Activated CD8-positive, alpha-beta memory T cell treated with anti-CD3 and anti-CD28 coated beads, Interleukin-2, amount 10 ng/mL, durations not matched to agents 7 days and 5 days (primary cell): ENCODE results near the gene KDM5B. TPM values are rescaled to one million over a fixed set of nuclear protein-coding genes. Genes with fewer than 3 reads are reported as not detected.

Experiments
- ATAC-seq: fragments of 150-1000 bp; cut with Tn5 transposase; one replicate; pipeline ENCODE4 v1.10.0; 2021; ENCODE audit warnings: moderate library complexity
- CTCF ChIA-PET: fragments of 350-600 bp; sonication (Branson Sonifier 250); formaldehyde crosslinking; loops from one replicate; lab custom pipeline; 2021; ENCODE audit warnings: antibody characterized with exemption; lab: Charles Lee
- DNase-seq: peaks from one replicate; pipeline ENCODE4 v3.0.0-alpha.2; 2020
- H3K27ac Mint-ChIP-seq: one replicate; pipeline ENCODE4 v1.8.0; 2021; ENCODE audit warnings: mild to moderate bottlenecking, mixed read lengths
- H3K27me3 Mint-ChIP-seq: one replicate; pipeline ENCODE4 v1.8.0; 2021; ENCODE audit warnings: mixed read lengths
- H3K36me3 Mint-ChIP-seq: one replicate; pipeline ENCODE4 v1.8.0; 2021; ENCODE audit warnings: mild to moderate bottlenecking, mixed read lengths
- H3K4me1 Mint-ChIP-seq: one replicate; pipeline ENCODE4 v1.8.0; 2021; ENCODE audit warnings: mixed read lengths
- H3K4me3 Mint-ChIP-seq: one replicate; pipeline ENCODE4 v1.8.0; 2021; ENCODE audit warnings: mild to moderate bottlenecking, moderate library complexity, mixed read lengths
- H3K9me3 Mint-ChIP-seq: one replicate; pipeline ENCODE4 v1.8.0; 2022; ENCODE audit warnings: low read depth, mixed read lengths
- total RNA-seq, 2 experiments: library from RNA; stranded (reverse); gene quantifications; one replicate each; pipeline ENCODE4 v1.2.3, GENCODE V29; 2021

KDM5B gene
- total RNA-seq, 2 experiments from 2014 or later = 31.1 to 69.9 TPM

DNA sequence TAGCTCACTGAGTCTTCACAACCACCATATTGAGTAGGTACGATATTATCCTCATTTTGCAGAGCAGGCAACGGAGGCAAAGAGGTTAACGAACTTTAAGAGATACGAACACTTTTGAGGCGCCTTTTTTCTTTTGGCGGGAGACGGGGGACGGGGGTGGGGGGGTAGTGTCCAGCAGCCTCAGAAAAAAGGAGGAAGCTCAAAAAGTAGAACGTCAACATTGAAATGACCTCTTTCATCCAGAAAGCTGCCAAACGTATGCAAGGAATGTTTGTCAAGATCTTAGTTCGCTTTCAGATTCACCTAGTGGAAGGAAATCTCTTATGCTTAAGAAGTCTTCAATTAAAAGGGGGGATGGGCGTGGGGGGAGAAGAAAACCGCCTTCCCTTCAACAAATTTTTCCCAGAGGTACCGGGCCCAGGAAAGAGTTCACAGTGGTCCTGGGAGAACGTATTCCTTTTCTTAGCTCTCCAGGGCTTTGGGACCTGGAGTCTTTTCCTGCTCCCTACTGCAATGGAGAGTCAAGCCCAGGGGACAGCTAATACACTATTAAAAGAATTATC, 1.5 kb upstream of the KDM5B start:
- DNase-seq (no peak), ATAC-seq (no peak)
- no peak overlapping the region for H3K27ac Mint-ChIP-seq
- H3K27me3 Mint-ChIP-seq = peaks cover 29% of the 10 kb centered on the region
- H3K9me3 Mint-ChIP-seq = no peaks in the 10 kb centered on the region
- H3K4me1 Mint-ChIP-seq = peaks cover 47% of the 10 kb centered on the region
- H3K36me3 Mint-ChIP-seq = peaks cover 2% of the 10 kb centered on the region
- H3K4me3 Mint-ChIP-seq = peak overlapping the region; percentile 94
- CTCF ChIA-PET = interaction anchor here (1.2 kb wide), 1 partner anchor 43 kb away, joined by 4 read pairs; no protein-coding TSS in a partner anchor

DNA sequence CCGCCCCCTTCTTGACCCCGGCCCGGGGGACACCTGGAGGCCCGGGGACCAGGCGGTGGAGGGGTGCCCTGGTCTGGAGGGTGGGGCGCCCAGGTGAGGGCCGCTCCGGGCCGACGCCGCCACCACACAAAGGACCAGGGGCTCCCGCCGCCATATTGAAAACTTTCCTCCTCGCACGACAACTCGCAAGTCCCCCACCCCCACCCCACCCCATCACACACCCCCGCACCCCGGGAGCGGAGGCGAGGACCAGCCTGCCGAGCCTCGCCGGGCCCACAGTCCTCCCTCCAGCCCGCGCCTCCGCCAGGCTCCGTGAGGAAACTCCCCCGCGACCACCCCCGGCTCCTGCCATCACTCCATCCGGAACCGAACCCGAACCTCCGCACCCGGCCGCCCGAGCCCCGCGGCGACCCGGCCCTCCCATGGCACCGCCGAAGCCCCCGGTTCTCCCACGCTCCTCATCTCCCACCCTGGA, 733 bp downstream of the KDM5B start:
- Mint-ChIP-seq H3K4me1 (peaks cover 62% of the 10 kb centered on the region), H3K4me3 (peak overlapping the region; percentile 78), H3K27me3 (peaks cover 20% of the 10 kb centered on the region), H3K27ac (peak overlapping the region; percentile 59), H3K36me3 (peaks cover 3% of the 10 kb centered on the region), H3K9me3 (no peaks in the 10 kb centered on the region)
- peak; percentile 21 for ATAC-seq
- CTCF ChIA-PET = interaction anchor here (0.8 to 1.1 kb wide), 5 partner anchors 9 to 35 kb away, joined by 3 read pairs; no protein-coding TSS in a partner anchor
- peak; percentile 62 for DNase-seq

DNA sequence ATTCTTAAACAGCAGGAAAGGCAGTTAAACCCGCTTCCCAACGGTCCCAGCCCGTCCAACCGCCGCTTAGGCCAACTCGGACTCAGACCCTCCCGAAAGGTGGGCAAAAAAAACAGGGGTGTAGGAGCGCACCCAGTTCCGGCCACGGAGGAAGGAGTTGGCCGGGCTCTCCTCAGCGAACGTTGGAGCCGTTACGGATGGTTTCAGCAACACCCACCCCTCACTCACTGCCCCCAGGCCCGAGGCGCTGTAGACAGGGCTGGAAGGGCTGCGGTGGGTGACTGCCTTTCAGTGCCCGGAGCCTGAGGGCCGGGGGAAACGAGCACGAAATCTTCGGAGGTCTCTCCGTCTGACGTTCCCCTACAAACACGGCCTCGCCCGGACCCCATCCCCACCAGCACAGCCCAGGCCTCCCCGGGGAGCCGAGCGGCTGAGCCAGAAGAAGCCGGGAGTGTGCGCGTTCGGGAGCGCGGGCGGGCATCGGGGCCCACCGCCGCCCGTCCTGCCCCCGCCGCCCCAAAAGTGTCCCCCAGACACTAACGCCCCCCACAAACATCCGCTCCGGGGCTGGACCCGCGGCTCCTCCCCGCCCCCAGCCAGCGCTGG, 1.3 kb downstream of the KDM5B start:
- Mint-ChIP-seq H3K27me3 (peaks cover 15% of the 10 kb centered on the region), H3K9me3 (no peaks in the 10 kb centered on the region), H3K27ac (peak overlapping the region; percentile 90), H3K36me3 (peaks cover 3% of the 10 kb centered on the region), H3K4me1 (peaks cover 60% of the 10 kb centered on the region), H3K4me3 (peak overlapping the region; percentile 78)
- ATAC-seq = peak; percentile 8
- CTCF ChIA-PET = interaction anchor here (1.0 to 1.6 kb wide), 2 partner anchors 26 to 56 kb away, joined by 3 read pairs; no protein-coding TSS in a partner anchor
- peak; percentile 52 for DNase-seq

DNA sequence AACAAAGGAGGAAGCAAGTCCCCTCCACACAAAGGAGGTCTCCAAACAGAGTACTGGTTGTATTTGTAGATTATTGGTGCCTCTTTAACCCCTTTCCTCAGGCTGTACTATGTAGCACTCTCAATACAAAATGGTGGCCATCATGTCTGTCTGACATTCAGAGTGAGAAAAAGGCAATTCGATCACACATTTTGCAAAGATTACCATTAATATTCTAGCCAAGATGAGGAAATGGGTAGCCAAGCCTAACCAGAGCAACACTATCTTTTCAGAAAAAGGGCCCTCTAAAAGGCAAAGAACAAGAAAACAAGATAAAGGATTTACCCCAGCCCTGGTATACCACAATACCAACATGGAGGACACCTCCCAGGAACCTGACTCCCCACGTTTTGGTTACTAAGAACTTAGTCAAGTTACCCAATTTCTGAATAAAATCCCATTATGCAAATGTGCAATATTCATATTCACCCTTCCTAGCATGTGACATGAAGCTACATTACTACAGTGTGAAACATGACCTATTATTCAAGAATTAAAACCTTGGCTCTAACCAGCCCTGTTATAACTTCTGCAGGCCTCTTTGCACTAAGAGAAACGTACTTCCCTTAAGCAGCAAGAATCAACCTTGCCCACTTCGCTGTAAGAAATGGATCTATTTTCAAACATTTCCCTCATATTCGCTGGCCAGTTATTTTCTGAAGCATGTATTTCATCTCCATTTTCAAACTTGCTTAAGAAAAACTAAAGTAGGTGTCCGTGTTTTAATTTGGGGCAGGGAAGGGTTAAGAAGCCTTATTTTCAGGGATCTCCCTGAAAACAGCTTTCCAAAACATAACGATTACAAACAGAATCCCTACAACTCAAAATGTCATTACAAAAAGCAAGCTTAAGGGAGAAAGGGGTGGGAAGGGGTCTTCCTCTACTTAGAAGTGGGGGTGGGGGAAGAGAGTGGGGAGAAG, 2.1 kb downstream of the KDM5B start:
- DNase-seq (no peak), ATAC-seq (no peak)
- Mint-ChIP-seq H3K4me3 (peak overlapping the region; percentile 78), H3K4me1 (peaks cover 57% of the 10 kb centered on the region), H3K9me3 (no peaks in the 10 kb centered on the region), H3K27ac (peak overlapping the region; percentile 90), H3K27me3 (peaks cover 10% of the 10 kb centered on the region), H3K36me3 (peaks cover 4% of the 10 kb centered on the region)
- CTCF ChIA-PET = interaction anchor here (1.0 to 1.6 kb wide), 2 partner anchors 25 to 55 kb away, joined by 3 read pairs; no protein-coding TSS in a partner anchor

DNA sequence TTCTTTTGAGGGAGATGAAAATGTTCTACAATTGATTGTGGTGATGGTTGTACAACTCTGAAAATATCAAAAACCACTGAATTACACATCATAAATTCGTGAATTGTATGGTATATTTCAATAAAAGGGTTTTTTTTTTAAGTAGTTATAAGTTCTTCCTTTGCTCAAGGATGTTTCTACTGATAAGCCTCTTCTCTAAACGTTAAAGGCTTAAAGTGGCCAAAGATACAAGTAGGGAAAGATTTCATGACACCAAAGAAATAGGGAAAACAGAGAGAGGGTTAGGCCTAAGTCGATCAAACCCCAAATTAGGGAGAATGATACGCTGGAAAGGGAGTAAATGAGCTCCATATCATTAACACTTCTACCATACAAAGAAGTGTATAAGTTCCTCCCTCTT, 4.1 kb downstream of the KDM5B start:
- peaks cover 11% of the 10 kb centered on the region for H3K36me3 Mint-ChIP-seq
- CTCF ChIA-PET = interaction anchor here (1.4 kb wide), 1 partner anchor 49 kb away, joined by 3 read pairs; no protein-coding TSS in a partner anchor
- H3K27me3 Mint-ChIP-seq = peaks cover 7% of the 10 kb centered on the region
- no peak for ATAC-seq
- no peaks in the 10 kb centered on the region for H3K9me3 Mint-ChIP-seq
- H3K4me3 Mint-ChIP-seq = no peak overlapping the region
- no peak overlapping the region for H3K27ac Mint-ChIP-seq
- H3K4me1 Mint-ChIP-seq = peaks cover 48% of the 10 kb centered on the region
- no peak for DNase-seq

DNA sequence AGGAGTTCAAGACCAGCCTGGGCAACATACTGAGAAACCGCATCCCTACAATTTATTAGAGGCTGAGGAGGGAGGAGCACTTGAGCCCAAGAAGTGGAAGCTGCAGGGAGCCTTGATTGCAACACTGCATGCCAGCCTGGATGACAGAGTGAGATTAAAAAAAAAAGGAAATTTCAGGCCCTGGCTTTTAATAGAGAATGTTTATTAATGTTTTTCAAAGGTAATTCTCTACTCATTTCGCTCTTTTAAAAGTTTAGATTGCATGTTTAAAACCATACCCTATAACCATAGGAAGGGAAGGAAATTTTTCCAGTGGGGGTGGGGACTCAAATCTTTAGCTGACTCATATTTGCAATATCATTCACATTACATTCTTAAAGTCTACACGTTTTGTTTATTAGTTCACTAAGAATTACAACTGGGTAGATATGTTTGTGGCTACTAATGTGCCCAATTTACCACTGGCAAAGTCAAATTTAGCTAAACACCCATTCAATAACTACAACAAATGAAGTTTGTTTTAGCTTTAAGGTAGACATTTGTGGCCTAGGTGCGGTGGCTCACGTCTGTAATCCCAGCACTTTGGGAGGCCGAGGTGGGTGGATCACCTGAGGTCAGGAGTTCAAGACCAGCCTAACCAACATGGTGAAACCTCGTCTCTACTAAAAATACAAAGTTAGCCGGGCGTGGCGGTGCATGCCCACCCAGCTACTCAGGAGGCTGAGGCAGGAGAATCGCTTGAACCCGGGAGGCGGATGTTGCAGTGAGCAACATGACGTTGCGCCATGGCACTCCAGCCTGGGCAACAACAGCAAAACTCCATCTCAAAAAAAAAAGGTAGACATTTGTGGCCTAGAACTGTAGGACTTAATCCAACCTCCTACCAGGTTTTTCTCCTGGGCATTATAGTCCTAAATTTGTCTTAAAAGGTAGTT, 5.0 kb downstream of the KDM5B start:
- H3K27me3 Mint-ChIP-seq = no peaks in the 10 kb centered on the region
- ATAC-seq (no peak), DNase-seq (no peak)
- H3K4me3 Mint-ChIP-seq = no peak overlapping the region
- no peaks in the 10 kb centered on the region for H3K9me3 Mint-ChIP-seq
- peaks cover 11% of the 10 kb centered on the region for H3K36me3 Mint-ChIP-seq
- no peak overlapping the region for H3K27ac Mint-ChIP-seq
- H3K4me1 Mint-ChIP-seq = peaks cover 50% of the 10 kb centered on the region
- CTCF ChIA-PET = interaction anchor here (1.1 kb wide), 1 partner anchor 51 kb away, joined by 3 read pairs; no protein-coding TSS in a partner anchor

DNA sequence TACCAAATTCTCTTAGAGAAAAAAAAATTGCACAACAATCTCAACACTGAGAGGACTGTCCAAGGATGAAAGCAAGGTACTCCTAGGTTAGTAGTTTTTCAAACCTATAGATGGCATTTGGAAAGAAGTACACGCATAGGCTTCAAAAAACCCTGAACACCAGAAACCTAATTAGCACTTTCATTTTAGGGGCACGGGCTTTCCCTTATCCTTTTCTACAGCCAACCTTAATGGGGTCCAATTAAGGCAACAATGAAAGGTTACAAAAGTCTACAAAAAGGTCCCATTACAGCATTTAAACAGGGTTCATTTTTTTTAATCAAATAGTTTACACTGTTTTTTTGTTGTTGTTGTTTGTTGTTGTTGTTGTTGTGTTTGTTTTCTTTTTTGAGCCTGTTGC, 6.2 kb downstream of the KDM5B start:
- ATAC-seq (no peak), DNase-seq (no peak)
- H3K4me3 Mint-ChIP-seq = no peak overlapping the region
- H3K27me3 Mint-ChIP-seq = no peaks in the 10 kb centered on the region
- peaks cover 11% of the 10 kb centered on the region for H3K36me3 Mint-ChIP-seq
- H3K9me3 Mint-ChIP-seq = no peaks in the 10 kb centered on the region
- CTCF ChIA-PET = no interaction called here
- H3K27ac Mint-ChIP-seq = no peak overlapping the region
- peaks cover 53% of the 10 kb centered on the region for H3K4me1 Mint-ChIP-seq

DNA sequence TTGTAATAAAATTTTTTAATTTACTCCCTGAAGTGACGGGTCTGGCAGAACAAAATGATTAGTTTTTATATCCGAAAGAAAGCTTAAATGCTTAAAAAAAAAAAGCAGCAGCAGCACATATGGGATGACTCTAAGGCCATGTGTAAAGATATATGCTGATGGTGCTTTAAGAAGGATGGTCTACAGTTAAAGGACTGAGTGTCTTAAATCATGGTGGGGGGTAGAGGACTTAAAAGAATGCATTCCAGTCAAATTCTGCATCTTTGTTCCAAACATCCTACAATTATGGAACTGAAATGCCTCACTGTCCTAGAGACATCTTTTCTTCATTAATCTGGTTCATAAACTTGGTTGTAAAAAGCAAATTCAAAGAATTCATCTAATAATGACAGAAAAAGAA, 7.0 kb downstream of the KDM5B start:
- ATAC-seq (no peak), DNase-seq (no peak)
- Mint-ChIP-seq H3K9me3 (no peaks in the 10 kb centered on the region), H3K4me1 (peaks cover 49% of the 10 kb centered on the region), H3K27ac (no peak overlapping the region), H3K4me3 (no peak overlapping the region), H3K27me3 (no peaks in the 10 kb centered on the region), H3K36me3 (peaks cover 11% of the 10 kb centered on the region)
- CTCF ChIA-PET = no interaction called here

DNA sequence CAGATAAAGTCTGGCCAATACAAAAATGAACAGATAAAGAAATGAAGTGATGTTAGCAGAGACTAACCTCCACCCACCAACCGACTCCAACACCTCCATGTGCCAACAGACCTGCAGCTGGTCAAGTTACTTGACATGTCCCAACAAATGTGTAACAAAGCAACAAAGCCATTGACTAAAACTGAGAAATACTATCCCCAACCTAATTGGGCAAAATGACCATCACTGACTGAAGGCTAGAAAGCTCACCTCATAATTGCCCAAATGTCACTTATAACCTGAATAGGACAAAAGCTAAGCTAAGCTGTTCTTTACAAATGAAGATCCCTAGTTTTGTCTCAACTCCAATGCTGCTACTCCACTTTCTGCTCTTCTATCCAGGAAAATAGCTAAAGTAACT, 7.5 kb downstream of the KDM5B start:
- ATAC-seq (no peak), DNase-seq (no peak)
- Mint-ChIP-seq H3K9me3 (no peaks in the 10 kb centered on the region), H3K27ac (no peak overlapping the region), H3K36me3 (peaks cover 11% of the 10 kb centered on the region), H3K4me1 (peaks cover 45% of the 10 kb centered on the region), H3K4me3 (no peak overlapping the region), H3K27me3 (no peaks in the 10 kb centered on the region)
- CTCF ChIA-PET = no interaction called here

DNA sequence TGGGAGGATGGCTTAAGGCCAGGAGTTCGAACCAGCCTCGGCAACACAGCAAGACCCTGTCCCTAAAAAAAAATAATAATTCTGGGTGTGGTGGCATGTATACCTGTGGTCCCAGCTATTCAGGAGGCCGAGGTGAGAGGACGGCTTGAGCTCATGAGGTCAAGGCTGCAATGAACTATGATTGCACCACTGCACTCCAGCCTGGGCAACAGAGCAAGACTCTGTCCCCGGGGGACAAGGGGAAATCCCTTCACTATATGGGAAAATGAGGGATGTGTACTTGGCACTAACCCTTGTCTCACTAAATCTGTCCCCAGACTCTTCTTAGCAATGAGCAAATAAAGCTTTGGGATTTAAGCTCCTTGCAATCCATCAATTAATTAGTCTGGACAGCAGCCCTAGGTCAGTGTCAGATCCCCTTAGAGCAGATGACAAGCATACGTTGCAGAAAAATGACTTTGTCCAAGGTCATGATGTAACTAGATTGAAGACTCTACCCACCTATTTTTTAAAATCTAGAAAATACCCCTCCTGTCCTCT, 9.4 kb downstream of the KDM5B start:
- ATAC-seq (no peak), DNase-seq (no peak)
- Mint-ChIP-seq H3K27me3 (no peaks in the 10 kb centered on the region), H3K4me3 (no peak overlapping the region), H3K4me1 (peaks cover 32% of the 10 kb centered on the region), H3K27ac (no peak overlapping the region), H3K36me3 (peaks cover 10% of the 10 kb centered on the region), H3K9me3 (no peaks in the 10 kb centered on the region)
- CTCF ChIA-PET = interaction anchor here (0.8 to 1.1 kb wide), 2 partner anchors 9 to 52 kb away, joined by 3 read pairs; partner anchors contain the start of gene KDM5B

DNA sequence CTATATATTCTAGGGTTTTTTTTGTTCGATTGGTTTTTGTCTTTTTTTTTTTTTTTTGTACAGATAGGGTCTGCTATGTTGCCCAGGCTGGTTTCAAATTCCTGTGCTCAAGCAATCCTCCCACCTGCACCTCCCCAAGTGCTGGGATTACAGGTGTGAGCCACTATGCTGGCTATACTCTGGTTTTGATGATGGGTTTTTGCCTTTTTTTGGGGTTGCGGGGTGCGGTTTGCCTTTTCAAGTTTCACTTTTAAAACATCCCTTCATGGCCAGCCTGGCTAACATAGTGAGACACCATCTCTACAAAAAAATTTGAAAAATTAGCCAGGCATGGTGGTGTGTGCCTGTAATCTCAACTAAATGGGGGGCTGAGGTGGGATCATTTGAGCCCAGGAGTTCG, 10.0 kb downstream of the KDM5B start:
- Mint-ChIP-seq H3K36me3 (peaks cover 10% of the 10 kb centered on the region), H3K4me1 (peaks cover 29% of the 10 kb centered on the region), H3K9me3 (no peaks in the 10 kb centered on the region), H3K27me3 (no peaks in the 10 kb centered on the region), H3K27ac (no peak overlapping the region), H3K4me3 (no peak overlapping the region)
- CTCF ChIA-PET = interaction anchor here (0.8 to 1.1 kb wide), 3 partner anchors 10 to 53 kb away, joined by 3 read pairs; partner anchors contain the start of gene KDM5B
- peak; percentile 63 for ATAC-seq
- DNase-seq = peak; percentile 70

DNA sequence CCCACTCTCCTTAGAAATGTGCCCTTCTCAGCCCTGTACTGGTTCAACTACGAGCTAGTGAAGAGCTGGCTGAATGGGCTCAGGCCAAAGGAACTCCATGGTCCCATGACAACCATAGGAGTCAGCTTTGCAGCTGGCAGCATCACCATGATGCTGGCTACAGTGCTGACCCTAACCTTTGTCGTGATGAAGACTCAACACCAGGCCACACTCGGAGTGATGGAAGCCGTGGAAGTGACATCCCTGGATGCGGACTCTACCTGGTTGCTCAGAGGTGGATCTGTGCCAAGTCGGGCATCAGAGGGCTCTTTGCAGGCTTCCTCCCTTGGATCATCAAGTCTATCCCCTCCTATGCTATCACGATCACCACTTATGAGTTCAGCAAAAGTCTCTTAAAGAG, 11.6 kb downstream of the KDM5B start:
- Mint-ChIP-seq H3K27me3 (no peaks in the 10 kb centered on the region), H3K4me3 (no peak overlapping the region), H3K36me3 (peaks cover 7% of the 10 kb centered on the region), H3K27ac (no peak overlapping the region), H3K4me1 (peaks cover 19% of the 10 kb centered on the region), H3K9me3 (no peaks in the 10 kb centered on the region)
- DNase-seq (no peak), ATAC-seq (no peak)
- CTCF ChIA-PET = interaction anchor here (0.9 to 1.1 kb wide), 2 partner anchors 11 to 49 kb away, joined by 3 to 4 read pairs; no protein-coding TSS in a partner anchor
